ENCODE data around the gene RASSF7.

DNA sequence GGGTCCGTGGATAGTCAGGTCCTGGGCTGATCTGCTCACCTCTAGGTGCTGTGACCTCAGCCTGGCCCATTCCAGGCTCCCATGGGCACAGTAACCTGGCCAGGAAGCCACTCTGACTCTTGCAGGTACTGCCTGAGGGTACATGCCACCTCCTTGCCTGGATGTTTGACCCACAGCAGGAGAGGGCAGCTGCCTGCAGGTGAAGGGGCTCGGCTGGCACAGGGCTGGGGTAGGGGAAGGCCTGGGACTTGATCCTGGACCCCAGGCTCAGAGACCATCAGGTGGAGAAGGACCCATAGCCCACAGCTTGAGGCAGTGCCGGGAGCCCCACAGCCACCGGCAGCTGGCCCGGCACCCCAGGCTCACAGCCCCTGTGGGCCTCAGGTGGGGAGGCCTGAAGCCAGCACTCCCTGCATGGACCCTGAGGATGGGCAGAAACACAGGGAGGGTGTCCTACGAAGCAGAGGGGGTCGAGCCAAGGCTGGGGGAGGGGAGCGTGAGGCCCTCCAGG lies 20.7 kb upstream of the RASSF7 start:
- TF ChIP-seq, protein P1, sequence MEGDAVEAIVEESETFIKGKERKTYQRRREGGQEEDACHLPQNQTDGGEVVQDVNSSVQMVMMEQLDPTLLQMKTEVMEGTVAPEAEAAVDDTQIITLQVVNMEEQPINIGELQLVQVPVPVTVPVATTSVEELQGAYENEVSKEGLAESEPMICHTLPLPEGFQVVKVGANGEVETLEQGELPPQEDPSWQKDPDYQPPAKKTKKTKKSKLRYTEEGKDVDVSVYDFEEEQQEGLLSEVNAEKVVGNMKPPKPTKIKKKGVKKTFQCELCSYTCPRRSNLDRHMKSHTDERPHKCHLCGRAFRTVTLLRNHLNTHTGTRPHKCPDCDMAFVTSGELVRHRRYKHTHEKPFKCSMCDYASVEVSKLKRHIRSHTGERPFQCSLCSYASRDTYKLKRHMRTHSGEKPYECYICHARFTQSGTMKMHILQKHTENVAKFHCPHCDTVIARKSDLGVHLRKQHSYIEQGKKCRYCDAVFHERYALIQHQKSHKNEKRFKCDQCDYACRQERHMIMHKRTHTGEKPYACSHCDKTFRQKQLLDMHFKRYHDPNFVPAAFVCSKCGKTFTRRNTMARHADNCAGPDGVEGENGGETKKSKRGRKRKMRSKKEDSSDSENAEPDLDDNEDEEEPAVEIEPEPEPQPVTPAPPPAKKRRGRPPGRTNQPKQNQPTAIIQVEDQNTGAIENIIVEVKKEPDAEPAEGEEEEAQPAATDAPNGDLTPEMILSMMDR (IDR thresholded peaks at IDR 0.05; ENCODE audit: insufficient read depth, low read length, poor library complexity, severe bottlenecking), result no peak
- no peak for TF ChIP-seq EZH2phosphoT487 (conservative IDR thresholded peaks at IDR 0.05; ENCODE audit: low read length)
